ENCODE measurements around the gene MTR.
"Not testable (repeated sequence)": the region's sequence is repeated elsewhere in the genome, so short reads cannot be mapped to it uniquely, and the experiment has no call there.

MTR gene

GRCh38 chr1:236835491-236835890, 40.4 kb downstream of the MTR start:
- no peak for DNase-seq

GRCh38 chr1:236836157-236836556, 41.1 kb downstream of the MTR start:
- no peak for DNase-seq

DNA sequence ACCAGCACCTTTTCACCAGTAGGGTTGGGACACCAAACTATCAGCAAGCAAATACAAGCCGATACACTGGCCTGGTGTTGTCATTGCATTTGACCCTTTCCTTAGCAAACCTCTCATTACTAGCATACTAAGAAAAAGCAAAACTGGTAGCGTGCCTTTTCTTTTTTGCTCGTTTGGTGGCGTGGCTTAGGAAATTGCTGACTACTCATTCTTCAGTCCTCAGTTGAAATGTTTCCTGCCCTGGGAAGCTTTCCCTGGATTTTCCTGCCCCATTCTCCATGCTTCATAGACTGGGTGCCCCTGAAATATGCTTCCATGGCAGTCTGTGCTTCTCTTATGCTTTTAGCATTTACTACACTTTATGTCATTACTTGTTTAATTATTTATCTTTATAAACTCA, 42.0 kb downstream of the MTR start:
- DNase-seq, result no peak

GRCh38 chr1:236837897-236838296, 42.8 kb downstream of the MTR start:
- no peak for DNase-seq

- no peak for DNase-seq
These were observed 46.2 kb downstream of the MTR start for GRCh38 chr1:236841341-236841740.

- no peak for DNase-seq
These were observed 49.6 kb downstream of the MTR start for GRCh38 chr1:236844499-236845271.

DNA sequence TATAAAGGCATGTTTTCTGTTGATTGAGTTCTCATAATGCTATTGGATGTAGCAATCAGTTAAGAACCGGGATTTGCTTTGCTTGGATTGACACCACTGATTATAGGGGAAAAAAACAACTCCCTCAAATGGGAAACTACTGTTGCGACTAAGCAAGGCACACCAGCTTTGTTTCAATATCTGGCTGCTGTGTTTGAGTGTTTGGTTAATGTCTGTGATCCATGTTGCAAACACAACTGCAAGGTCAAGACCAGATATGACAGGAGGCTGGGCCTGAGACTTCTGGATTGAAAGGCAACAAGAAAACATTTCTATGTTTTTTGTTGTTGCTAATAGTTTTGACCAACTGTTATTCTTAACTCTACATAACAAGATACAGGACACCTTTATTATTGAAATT, 50.7 kb downstream of the MTR start:
- DNase-seq, result no peak

- no peak for DNase-seq
These were observed 53.3 kb downstream of the MTR start for GRCh38 chr1:236848274-236848923.

DNA sequence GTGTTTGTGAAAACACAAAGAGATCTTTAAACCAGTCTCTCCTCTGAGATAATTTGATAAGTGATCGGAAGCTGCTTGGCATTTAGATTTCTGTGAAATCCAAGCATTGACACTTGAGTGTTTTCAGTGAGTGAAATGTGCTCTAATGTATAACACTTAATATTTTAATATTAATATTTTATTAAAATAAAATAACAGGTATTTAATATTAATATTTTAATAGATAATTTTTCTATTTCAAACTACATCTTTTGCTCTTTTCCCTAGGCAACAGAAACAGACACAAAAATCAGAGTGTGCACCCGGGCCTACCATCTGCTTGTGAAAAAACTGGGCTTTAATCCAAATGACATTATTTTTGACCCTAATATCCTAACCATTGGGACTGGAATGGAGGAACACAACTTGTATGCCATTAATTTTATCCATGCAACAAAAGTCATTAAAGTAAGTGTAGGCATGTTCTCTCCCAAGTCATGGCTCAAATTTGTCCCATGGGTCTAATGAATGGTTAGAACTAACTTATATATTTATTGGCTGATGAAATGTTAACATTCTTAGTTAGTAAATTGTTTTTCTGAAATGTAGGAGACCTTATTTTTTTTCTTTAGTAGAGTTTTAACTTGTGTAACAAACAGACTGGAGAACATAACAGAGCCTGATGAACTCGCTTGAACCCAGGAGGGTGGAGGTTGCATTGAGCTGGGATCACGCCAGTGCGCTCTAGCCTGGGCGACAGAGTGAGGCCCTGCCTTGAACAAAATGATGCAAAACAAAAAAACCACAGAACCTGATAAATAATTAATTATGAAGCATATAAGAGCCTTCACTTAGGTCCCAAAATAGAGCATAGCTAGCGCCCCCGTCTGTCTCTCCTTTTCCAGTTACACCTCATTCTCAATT, 55.2 kb downstream of the MTR start:
- no peak for DNase-seq

- no peak for DNase-seq
These were observed 56.8 kb downstream of the MTR start for GRCh38 chr1:236851871-236852270.

GRCh38 chr1:236853921-236854604, 59.0 kb downstream of the MTR start:
- DNase-seq, result no peak

GRCh38 chr1:236854605-236854983, 59.5 kb downstream of the MTR start:
- no peak for DNase-seq

DNA sequence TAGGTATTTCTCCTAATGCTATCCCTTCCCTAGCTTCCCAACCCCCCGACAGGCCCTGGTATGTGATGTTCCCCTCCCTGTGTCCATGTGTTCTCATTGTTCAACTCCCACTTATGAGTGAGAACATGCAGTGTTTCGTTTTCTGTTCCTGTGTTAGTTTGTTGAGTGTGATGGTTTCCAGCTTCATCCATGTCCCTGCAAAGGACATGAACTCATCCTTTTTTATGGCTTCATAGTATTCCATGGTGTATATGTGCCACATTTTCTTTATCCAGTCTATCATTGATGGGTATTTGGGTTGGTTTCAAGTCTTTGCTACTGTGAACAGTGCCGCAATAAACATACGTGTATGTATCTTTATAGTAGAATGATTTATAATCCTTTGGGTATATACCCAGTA, 61.6 kb downstream of the MTR start:
- not testable (repeated sequence) for DNase-seq

- no peak for DNase-seq
These were observed 63.1 kb downstream of the MTR start for GRCh38 chr1:236858165-236858564.

GRCh38 chr1:236860101-236860500, 65.0 kb downstream of the MTR start:
- no peak for DNase-seq

DNA sequence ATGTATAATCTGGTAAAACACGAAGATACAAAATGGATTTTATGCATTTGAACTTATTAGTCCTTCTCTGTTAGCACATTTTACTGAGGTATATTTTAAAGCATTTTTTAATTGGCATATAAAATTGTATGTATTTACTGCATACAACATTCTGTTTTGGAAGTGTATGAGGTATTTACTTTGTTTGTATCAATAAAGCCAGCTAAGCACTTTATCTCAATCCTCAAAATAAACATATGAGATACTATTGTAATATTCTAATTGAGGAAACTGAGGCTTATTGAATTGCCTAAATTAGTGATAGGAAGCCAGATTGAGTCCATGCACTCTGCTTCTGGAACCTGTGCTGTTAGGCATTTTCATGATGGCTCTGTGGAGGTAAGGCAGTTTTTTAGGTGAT, 65.6 kb downstream of the MTR start:
- DNase-seq, result no peak

DNA sequence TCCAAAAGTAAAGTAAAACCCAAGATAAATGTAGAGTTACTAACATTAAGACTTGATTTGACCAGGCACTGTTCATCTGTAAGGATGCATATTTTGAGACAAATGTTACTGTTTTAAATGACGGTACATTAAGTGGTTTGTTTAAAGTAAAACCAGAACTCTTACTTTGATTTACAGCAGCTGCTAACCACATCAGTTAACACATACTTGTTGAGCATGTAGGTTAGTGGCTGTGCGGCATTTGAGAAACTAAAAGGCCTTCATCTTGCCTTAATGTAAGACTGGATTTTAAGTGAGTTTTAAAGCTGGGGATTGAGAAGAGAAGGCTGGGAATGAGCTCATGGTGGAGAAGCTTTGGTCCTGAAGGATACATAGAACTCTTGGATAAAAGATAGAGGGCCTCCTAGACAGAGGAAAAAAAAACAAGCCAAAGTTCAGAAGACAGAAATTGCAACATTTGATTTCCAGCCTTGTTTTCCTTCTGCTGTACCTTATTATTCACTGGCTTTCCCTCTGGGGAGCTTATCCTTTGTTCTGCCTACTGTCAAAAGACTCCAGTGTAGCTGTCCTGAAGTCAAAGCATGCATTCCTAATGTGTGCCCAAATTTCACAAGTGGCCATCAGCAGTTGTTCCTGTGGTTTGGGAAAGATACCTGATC, 66.6 kb downstream of the MTR start:
- DNase-seq, result no peak

GRCh38 chr1:236862219-236862591, 67.1 kb downstream of the MTR start:
- DNase-seq, result no peak

DNA sequence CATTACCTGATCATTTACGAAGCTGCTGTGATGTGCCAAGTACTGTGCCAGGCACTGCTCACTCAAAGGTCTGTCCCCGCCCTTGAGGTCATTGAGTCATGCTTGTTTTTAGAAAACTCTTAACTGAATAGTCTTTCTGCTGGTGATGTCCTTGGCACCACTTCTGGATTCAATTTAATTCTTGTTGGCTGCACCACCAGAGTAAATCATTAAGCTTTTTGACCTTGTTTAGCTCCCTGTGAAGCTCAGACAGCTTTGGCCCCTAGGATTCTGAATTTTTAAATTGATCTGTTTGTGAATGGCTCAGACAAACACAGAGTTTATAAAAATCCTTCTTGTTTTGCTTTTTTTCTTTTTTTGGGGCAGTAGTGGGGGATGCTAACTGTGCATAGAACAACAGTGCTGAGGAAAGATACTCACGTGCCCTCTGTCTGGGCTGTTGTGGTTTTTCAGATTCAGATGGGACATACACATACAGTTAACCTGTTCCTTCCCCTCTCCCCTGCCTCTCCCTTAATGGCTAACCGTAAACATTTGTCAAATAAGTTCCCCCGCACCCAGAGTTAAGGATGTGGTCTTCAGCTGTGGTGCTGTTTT, 67.6 kb downstream of the MTR start:
- DNase-seq, result no peak

- no peak for DNase-seq
These were observed 69.1 kb downstream of the MTR start for GRCh38 chr1:236864211-236864610.

DNA sequence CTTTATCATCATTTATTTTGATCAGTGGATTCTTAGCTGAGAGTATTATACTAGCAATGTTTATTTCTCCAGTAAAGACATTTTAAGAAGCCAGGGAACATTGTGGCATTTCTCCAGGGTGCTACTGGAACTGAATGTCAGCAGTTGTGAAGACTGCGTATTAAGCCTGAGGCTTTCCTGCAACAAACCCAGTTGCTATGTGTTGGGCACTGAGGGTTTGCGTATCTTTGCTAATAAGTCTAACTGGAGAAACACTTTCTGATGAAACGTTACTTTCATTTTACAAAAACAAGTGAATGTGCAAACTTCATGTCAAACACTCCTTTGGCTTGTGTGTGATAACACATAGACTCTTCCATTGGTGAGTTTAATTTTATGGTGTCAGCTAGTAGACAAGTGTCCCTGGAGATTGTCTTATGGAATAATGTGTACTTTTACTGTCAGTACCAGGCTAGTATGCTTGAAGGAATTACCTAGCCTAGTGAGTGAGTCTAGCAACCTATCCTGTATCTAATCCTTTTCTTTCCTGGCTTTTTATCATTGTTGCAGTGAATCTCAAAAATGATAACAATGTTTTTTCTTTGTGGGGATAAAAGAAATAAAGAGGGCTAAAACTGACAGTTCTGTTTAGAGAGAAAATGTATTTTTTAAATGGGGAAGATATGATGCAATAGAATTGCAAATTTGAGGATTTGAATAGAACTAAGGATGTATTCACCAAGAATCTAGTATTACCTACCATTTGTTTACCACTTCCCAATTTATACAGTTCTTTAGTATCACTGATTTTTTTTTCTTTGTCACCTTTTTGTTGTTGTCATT, 70.1 kb downstream of the MTR start:
- DNase-seq, result no peak
